ENCODE measurements around the gene IRX2. TPM values are rescaled to one million over a fixed set of nuclear protein-coding genes. Genes with fewer than 3 reads are reported as not detected.
A peak's percentile ranks its signal among the peaks of the same experiment; 100 is the strongest.

Gene IRX2
- polyA plus RNA-seq (2013, experiment 1 of 2) = 49.3 TPM
- polyA plus RNA-seq (2013, experiment 2 of 2) = 50.4 TPM

DNA sequence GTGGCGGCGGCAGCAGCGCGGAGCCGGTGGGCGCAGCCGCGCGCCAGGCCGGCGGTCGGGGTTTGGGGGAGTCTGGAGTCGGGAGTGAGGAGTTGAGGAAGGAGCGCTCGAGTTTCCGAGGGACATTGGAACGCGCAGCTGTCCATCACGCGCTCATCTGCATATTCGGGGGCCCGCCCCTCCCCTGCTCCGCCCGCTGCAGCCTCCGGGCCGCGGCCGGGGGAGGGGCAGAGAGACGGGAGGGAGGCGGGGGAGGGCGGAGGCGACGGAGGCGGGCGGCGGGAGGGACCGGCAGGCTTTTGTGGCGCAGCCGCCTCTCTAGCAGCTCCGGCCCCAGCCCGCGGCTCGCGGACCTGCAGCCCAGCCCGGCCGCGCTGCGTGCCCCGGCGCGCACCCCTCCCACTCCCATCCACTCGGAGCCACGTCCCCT lies at the start of gene IRX2:
TSS of gene IRX2 (minus strand) at position 86 of the 430 bp plus-strand sequence. CDS start 264 bp downstream, outside the sequence.
- Histone ChIP-seq H3K27me3 (ENCODE audit: insufficient read depth, low read length) (peaks cover 46% of the 10 kb centered on the region), H3K4me3 (ENCODE audit: low read length) (peak within 1 kb of the TSS; percentile 90), H3K27ac (ENCODE audit: low read depth, low read length) (peak within 1 kb of the TSS; percentile 97), H3K9ac (ENCODE audit: low read depth, low read length) (peak within 1 kb of the TSS; percentile 96), H3K9me3 (ENCODE audit: insufficient read depth, low read depth, low read length) (no peaks in the 10 kb centered on the region), H3K36me3 (ENCODE audit: insufficient read depth, low read length) (peaks cover 28% of the 10 kb centered on the region), H3K4me1 (ENCODE audit: insufficient read depth, low read length) (peaks cover 24% of the 10 kb centered on the region)
- under 1% methylated on average over 53 of the region's 53 CpGs for WGBS

DNA sequence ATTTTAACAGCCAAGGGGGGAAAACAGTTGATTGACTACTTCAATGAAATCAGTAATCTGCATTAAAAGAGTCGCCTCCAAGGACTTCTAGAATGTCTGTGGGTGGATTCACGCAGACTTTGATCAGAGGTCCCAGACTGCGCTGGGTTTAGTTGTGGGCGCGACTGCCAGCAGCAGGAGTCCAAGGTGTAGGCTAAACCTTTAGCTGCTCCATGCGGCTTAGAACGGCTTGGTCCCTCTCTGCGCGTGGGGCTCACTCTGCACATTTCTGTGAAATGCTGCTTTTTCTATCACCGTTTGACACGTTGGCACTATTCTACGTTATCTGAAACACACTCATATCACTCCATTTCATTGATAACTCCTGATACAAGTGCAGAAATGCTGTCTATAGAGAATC lies 48.6 kb upstream of the IRX2 start:
- no peak overlapping the region for H3K9ac ChIP-seq (ENCODE audit: low read depth, low read length)
- H3K4me3 ChIP-seq (ENCODE audit: low read length) = no peak overlapping the region
- 91% methylated on average over 12 of the region's 12 CpGs for WGBS

DNA sequence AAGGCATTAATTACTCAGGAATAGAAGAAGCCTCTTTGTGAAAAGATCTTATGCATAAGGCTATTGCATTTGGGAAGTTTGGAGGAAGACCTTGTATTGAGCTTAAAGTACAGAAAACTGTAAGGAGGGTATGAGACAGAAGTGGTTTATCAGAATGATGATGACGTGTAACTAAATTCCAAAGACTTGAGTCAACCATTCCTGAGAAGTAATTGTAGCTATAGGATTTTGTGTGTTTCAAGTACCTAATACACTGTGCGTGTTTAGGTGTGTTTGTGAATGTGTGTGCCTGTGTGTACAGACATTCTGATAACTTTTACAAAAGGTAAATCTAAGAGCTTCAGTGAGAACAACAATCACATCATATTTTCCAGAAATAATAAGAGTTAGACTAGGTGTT lies 46.5 kb upstream of the IRX2 start:
- Histone ChIP-seq H3K27ac (ENCODE audit: low read depth, low read length) (no peak overlapping the region), H3K36me3 (ENCODE audit: insufficient read depth, low read length) (no peaks in the 10 kb centered on the region), H3K9ac (ENCODE audit: low read depth, low read length) (no peak overlapping the region), H3K27me3 (ENCODE audit: insufficient read depth, low read length) (no peaks in the 10 kb centered on the region), H3K4me3 (ENCODE audit: low read length) (no peak overlapping the region), H3K9me3 (ENCODE audit: insufficient read depth, low read depth, low read length) (peaks cover 9% of the 10 kb centered on the region; the same call in 1 of the 2 replicates), H3K4me1 (ENCODE audit: insufficient read depth, low read length) (no peaks in the 10 kb centered on the region)
- 93% methylated on average over 2 of the region's 2 CpGs for WGBS

More for the DNA sequence above, 48.6 kb upstream of the IRX2 start:
- Histone ChIP-seq H3K27me3 (ENCODE audit: insufficient read depth, low read length) (no peaks in the 10 kb centered on the region), H3K4me1 (ENCODE audit: insufficient read depth, low read length) (no peaks in the 10 kb centered on the region), H3K27ac (ENCODE audit: low read depth, low read length) (no peak overlapping the region), H3K36me3 (ENCODE audit: insufficient read depth, low read length) (no peaks in the 10 kb centered on the region), H3K9me3 (ENCODE audit: insufficient read depth, low read depth, low read length) (no peaks in the 10 kb centered on the region)

DNA sequence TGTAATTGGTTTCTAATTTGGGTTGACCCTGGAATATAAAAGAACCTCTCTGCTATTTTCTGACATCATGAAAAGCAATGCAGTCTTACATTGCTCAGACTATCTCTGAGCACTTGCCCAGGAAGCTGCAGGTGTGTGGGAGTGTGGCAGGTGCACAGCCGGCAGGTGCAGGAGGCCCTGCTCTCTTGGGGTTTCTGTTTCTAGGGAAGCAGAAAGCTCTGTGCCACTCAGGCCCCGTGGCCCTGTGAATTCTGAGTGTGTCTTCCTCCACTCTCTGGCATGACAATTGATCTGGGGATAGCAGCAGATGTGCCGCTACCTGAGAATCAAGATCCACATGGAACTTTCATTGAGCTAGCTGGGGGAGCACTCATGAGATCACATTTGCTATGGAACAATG lies 45.7 kb upstream of the IRX2 start:
- Histone ChIP-seq H3K4me1 (ENCODE audit: insufficient read depth, low read length) (no peaks in the 10 kb centered on the region), H3K9me3 (ENCODE audit: insufficient read depth, low read depth, low read length) (peaks cover 11% of the 10 kb centered on the region; the same call in 1 of the 2 replicates), H3K36me3 (ENCODE audit: insufficient read depth, low read length) (no peaks in the 10 kb centered on the region), H3K27ac (ENCODE audit: low read depth, low read length) (no peak overlapping the region), H3K9ac (ENCODE audit: low read depth, low read length) (no peak overlapping the region), H3K4me3 (ENCODE audit: low read length) (no peak overlapping the region), H3K27me3 (ENCODE audit: insufficient read depth, low read length) (no peaks in the 10 kb centered on the region)
- WGBS = 82% methylated on average over 3 of the region's 3 CpGs

DNA sequence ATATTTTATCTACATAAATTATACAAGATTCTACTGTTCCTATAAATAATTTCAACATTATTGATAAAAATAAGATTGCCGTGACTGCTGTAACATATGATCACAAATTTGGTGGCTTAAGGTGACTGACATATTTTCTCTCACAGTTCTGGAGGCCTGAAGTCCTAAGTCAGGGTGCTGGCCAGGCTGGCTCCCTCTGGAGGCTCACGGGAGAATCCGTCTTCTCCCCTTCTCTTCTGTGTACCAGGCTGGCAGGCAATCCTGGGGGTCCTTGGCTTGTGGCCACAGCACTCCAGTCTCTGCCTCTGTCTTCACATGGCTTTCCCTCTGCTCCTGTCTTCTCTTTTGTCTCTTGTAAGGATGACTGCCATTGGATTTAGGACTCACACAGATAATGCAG lies 31.7 kb upstream of the IRX2 start:
- H3K9me3 ChIP-seq (ENCODE audit: insufficient read depth, low read depth, low read length) = peaks cover 12% of the 10 kb centered on the region; the same call in 1 of the 2 replicates
- H3K27ac ChIP-seq (ENCODE audit: low read depth, low read length) = no peak overlapping the region
- H3K36me3 ChIP-seq (ENCODE audit: insufficient read depth, low read length) = no peaks in the 10 kb centered on the region
- no peak overlapping the region for H3K9ac ChIP-seq (ENCODE audit: low read depth, low read length)
- H3K4me1 ChIP-seq (ENCODE audit: insufficient read depth, low read length) = peaks cover 4% of the 10 kb centered on the region; the same call in 1 of the 2 replicates
- H3K27me3 ChIP-seq (ENCODE audit: insufficient read depth, low read length) = no peaks in the 10 kb centered on the region
- WGBS = 45% methylated on average over 3 of the region's 3 CpGs
- H3K4me3 ChIP-seq (ENCODE audit: low read length) = no peak overlapping the region

DNA sequence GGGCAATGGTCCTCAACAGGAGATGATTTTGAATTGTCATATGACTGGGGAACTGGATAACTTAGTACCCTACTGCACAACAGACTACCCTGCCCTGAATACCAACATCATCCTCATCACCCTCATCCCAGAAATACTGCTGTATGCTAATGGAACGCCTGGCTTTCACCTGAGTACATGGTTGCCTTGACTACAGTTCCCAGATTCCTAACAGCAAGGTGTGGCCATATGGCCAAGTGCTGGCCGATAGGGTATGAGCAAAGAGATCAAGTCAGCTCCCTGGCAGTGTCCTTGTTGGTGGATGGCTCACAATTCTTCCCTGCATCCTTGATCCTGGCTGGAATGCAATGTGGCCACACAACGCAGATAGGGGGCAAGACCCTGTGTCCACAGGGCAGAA lies 31.2 kb upstream of the IRX2 start:
- Histone ChIP-seq H3K4me1 (ENCODE audit: insufficient read depth, low read length) (peaks cover 4% of the 10 kb centered on the region; the same call in 1 of the 2 replicates), H3K9me3 (ENCODE audit: insufficient read depth, low read depth, low read length) (peaks cover 12% of the 10 kb centered on the region; the same call in 1 of the 2 replicates), H3K27ac (ENCODE audit: low read depth, low read length) (no peak overlapping the region), H3K9ac (ENCODE audit: low read depth, low read length) (no peak overlapping the region), H3K27me3 (ENCODE audit: insufficient read depth, low read length) (no peaks in the 10 kb centered on the region), H3K4me3 (ENCODE audit: low read length) (no peak overlapping the region), H3K36me3 (ENCODE audit: insufficient read depth, low read length) (no peaks in the 10 kb centered on the region)
- 93% methylated on average over 3 of the region's 3 CpGs for WGBS

DNA sequence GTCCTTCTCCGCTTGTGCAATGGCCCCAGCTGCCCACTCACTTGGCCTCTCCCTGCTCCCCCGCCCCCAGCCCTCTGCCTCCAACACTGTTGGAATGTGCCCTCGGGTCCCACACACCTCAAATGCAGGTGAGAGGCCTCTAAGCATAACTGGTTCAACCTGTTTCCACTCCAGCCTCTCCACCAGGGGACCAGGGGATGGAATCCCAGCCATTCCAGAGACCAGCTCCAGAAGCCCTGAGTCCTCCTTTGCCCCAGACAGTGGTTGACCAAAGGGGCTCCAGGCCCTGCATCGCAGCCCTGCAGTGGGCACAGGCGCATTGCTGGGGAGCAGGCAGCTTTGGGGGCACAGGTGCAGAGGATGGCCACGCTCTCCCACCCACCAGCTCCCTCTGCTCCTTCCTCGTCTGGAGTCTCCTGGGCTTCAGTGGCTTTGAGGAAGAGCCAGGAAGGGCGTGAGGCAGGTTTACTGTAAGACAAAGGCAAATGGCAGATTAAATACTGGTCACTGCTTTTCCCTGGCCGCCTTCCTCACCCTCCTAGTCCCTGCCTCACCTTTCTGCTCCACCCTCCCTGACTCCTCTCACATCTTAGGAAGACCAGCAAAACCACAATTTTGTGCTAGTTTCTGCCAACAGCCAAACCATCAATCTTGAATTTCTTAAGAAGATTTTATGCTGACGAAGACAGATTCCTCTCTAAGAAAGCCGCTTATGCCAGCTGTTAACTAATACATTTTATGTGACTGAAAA lies 29.1 kb upstream of the IRX2 start:
- peaks cover 4% of the 10 kb centered on the region; the same call in 1 of the 2 replicates for H3K4me1 ChIP-seq (ENCODE audit: insufficient read depth, low read length)
- 0 out of 2 replicates have a peak overlapping the region, but pooled peaks have one; percentile 31 for H3K9ac ChIP-seq (ENCODE audit: low read depth, low read length)
- no peak overlapping the region for H3K4me3 ChIP-seq (ENCODE audit: low read length)
- 0 out of 2 replicates have a peak overlapping the region, but pooled peaks have one; percentile 55 for H3K27ac ChIP-seq (ENCODE audit: low read depth, low read length)
- WGBS = 91% methylated on average over 10 of the region's 11 CpGs
- no peaks in the 10 kb centered on the region for H3K27me3 ChIP-seq (ENCODE audit: insufficient read depth, low read length)
- no peaks in the 10 kb centered on the region for H3K36me3 ChIP-seq (ENCODE audit: insufficient read depth, low read length)
- peaks cover 5% of the 10 kb centered on the region; the same call in 1 of the 2 replicates for H3K9me3 ChIP-seq (ENCODE audit: insufficient read depth, low read depth, low read length)

DNA sequence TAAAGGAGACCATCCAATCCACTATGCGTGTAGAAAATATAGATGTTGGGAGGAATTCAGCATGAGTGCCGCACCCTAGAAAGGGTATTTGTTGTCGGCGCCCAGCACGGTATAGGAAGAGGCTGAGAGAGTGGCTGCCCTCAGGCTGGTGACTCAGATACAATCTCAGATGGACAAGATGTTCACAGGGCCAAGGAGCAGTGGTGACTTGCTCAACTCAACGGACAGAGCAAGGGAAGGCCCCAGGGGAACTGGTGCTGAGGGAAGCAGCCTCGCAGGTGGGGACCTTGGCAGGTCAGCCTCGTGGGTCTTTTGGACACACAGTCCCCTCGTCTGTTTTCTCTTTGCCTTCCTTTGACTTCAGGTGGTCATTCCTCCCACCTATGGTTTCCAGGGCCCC lies 28.0 kb upstream of the IRX2 start:
- no peak overlapping the region for H3K4me3 ChIP-seq (ENCODE audit: low read length)
- no peak overlapping the region for H3K27ac ChIP-seq (ENCODE audit: low read depth, low read length)
- peaks cover 4% of the 10 kb centered on the region; the same call in 1 of the 2 replicates for H3K4me1 ChIP-seq (ENCODE audit: insufficient read depth, low read length)
- no peaks in the 10 kb centered on the region for H3K27me3 ChIP-seq (ENCODE audit: insufficient read depth, low read length)
- WGBS = 91% methylated on average over 9 of the region's 9 CpGs
- H3K36me3 ChIP-seq (ENCODE audit: insufficient read depth, low read length) = no peaks in the 10 kb centered on the region
- no peak overlapping the region for H3K9ac ChIP-seq (ENCODE audit: low read depth, low read length)
- no peaks in the 10 kb centered on the region for H3K9me3 ChIP-seq (ENCODE audit: insufficient read depth, low read depth, low read length)

DNA sequence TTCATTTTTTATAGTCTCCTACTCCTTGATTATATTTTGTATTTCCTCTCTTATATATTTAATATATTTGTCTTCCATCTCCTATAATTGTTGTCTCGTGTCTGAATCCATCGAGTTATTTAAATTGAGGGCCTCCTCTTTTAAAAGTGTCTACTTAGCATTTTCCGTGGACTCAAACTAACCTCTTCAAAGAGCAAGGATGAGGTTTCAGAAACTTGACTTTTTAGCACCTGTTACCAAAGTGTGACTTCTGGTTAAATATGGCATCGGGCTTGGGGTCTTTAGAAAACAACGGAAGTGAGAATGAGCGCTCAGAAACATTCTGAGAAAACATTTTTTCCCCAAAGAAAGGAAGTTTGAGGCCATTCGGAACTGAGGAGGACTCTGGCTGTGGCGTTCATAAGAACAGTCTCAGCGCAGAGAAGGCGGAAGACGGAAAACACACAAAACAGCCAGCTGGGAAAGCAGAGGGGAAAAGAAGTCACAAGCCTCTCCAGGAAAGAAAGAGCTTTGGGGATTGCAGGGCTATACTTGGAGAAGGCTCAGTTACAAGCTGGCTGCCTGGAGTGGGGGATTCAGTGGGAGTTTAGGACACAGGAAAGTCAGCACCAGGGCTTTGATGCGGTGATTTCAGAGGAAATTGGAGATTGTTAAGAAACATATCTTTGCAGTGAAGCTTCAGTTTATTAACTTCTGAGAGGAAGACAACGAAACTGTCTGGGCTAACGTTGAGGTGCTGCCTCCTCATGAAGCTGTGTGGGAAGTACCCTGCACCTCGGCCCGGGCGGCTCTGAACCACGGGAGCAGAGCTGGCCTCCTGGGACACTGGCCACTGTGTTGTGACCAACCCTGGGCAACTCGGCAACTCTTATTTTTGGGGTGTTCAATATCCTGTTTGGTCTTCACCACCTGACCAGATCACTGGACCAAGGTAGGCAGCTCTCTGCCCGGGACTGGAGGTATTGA lies 25.1 kb upstream of the IRX2 start:
- Histone ChIP-seq H3K4me1 (ENCODE audit: insufficient read depth, low read length) (peaks cover 4% of the 10 kb centered on the region; the same call in 1 of the 2 replicates), H3K9ac (ENCODE audit: low read depth, low read length) (no peak overlapping the region), H3K4me3 (ENCODE audit: low read length) (no peak overlapping the region), H3K9me3 (ENCODE audit: insufficient read depth, low read depth, low read length) (no peaks in the 10 kb centered on the region), H3K27ac (ENCODE audit: low read depth, low read length) (no peak overlapping the region), H3K27me3 (ENCODE audit: insufficient read depth, low read length) (no peaks in the 10 kb centered on the region), H3K36me3 (ENCODE audit: insufficient read depth, low read length) (no peaks in the 10 kb centered on the region)
- WGBS = 84% methylated on average over 20 of the region's 20 CpGs

DNA sequence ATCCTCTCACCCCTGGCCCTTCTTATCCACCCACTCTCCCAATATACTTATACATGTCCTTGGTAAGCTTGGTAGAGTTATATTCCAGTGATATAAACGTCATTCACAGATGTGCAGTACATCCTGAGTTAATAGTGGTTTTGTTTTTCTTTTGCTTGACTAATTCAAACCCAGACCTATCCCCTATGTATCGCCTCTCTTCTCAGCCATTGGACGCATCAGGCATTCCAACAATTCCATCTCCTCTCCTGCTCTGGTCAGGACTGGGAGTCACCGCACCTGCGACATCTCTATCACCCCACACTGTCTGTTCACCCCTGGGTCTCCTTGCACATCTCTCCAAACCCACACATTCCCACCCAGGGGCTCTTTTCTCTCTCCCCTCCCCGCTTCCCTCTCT lies 21.9 kb upstream of the IRX2 start:
- Histone ChIP-seq H3K36me3 (ENCODE audit: insufficient read depth, low read length) (no peaks in the 10 kb centered on the region), H3K4me1 (ENCODE audit: insufficient read depth, low read length) (no peaks in the 10 kb centered on the region), H3K27me3 (ENCODE audit: insufficient read depth, low read length) (no peaks in the 10 kb centered on the region), H3K27ac (ENCODE audit: low read depth, low read length) (no peak overlapping the region), H3K4me3 (ENCODE audit: low read length) (no peak overlapping the region), H3K9ac (ENCODE audit: low read depth, low read length) (no peak overlapping the region), H3K9me3 (ENCODE audit: insufficient read depth, low read depth, low read length) (no peaks in the 10 kb centered on the region)
- WGBS = 96% methylated on average over 5 of the region's 6 CpGs

DNA sequence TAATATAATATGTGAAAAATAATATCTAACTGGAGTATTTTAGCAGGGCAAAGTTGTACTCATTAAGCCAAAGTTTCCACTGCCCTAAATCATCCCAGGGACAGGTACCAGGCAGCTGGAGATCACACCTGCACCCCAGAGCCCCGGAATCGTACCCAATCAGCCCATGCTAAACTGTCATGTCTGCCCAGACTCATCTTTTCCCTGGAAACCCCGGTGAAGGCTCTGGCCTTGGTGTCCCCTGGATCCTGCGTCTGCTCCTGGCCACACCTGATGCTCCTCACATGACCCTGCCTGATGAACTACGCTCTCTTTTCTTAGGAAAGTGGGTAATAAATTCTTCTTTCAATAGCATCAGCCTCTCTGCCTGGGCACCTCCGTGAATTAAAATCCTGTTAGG lies 15.6 kb upstream of the IRX2 start:
- no peaks in the 10 kb centered on the region for H3K27me3 ChIP-seq (ENCODE audit: insufficient read depth, low read length)
- no peak overlapping the region for H3K27ac ChIP-seq (ENCODE audit: low read depth, low read length)
- H3K4me1 ChIP-seq (ENCODE audit: insufficient read depth, low read length) = peaks cover 24% of the 10 kb centered on the region
- 93% methylated on average over 6 of the region's 6 CpGs for WGBS
- no peak overlapping the region for H3K9ac ChIP-seq (ENCODE audit: low read depth, low read length)
- no peaks in the 10 kb centered on the region for H3K36me3 ChIP-seq (ENCODE audit: insufficient read depth, low read length)
- no peaks in the 10 kb centered on the region for H3K9me3 ChIP-seq (ENCODE audit: insufficient read depth, low read depth, low read length)
- no peak overlapping the region for H3K4me3 ChIP-seq (ENCODE audit: low read length)
